HG03060 (cell line): Measurements from ENCODE around the gene LIF.

Experiments
- ATAC-seq: cut with Tn5 transposase; IDR thresholded peaks from one replicate; pipeline ENCODE4 v1.9.1; 2021; ENCODE audit warnings: low read depth, moderate number of reproducible peaks; ENCODE audit not compliant: unreplicated experiment

The LIF gene

DNA sequence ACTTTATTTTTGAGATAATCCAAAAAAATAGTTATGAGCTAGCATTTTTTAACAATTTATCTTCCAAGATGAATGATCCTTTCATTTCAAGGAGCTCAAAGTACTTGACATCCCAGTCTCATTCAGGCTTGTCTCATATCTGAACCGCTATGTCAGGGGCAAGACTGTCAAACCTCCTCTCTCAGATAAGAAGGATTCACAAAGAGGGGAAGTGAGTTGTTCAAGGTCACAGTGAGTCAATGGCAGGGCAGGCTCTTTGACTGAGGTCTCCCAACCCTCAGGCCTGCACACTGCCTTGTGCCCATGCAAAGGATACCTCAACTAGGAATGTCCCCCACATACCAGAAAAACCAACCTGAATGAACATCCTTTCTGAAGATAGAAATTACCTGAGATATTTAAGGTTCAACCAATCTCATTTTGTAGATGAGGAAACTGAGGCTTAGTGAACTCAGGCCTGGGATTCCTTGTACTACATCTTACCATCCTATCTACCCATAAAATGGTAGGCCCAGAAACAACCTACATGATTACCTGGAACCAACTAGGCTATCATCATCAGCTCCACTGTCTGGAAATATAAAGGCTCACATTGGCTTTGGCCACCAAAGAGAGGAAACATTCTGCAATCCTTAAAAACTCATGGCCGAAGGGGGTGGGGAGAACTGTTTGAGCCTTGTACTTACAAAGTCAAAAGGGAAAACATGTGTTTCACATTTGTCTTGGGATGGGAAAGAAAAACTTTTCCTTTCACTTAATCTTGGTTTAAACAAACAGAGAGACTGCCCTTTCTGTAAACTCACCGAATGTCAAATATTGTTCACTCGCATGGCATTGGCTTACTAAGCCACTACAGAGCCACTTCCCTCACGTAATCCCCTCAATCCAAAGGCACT is 51.1 kb downstream of the LIF start:
- ATAC-seq, result no peak

DNA sequence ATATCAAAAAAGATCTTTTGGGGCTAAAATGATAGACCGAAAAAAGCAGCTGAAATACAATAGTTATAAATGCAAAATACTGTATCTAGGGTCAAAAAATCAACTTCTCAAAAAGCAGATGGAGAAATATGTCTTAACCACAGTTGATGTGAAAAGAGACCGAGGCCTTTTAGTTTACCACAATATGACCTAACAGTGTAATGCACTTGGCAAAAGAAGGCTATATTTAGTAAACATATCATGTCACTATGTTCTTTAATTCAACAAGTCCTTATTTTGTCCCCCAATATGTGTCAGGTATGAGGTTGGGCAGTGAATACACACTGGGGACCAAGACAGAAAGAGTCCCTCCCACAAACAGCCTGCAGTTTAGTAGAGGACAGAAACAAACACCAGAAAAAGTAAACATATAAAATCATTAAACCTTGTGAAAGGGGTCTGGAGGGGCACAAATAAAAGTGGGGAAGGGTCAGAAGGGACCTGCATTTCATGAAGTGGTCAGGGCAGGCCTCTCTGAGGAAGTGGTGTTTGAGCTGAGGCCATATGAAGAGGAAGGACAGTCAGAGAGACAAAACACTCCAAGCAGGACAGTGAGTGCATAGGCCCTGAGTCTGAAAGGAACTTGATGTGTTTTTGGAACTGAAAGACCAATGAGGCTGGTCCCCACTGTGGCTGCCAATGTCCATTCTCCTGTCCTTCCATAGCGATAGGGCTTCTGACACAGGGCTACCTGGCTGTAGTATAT is 53.4 kb downstream of the LIF start:
- ATAC-seq, result no peak

DNA sequence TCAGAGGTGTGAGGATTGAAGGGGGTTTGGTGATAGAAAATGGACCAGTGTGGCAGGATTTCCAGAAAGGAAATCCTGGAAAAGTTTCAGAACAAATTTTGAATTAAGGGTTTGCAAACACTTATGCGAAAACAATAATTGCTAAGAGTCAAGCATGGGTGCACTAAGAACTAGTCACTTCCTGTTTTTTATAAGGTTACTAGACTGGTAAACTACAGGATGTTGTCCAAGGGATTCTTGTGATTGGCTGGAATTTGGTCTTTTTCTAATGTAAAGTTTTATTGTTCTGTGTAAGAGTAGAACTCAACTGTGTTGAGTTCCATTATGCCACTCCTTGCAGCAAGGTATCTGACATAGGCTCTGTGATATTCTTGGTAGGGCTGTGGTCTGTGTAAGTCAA is 54.1 kb downstream of the LIF start:
- ATAC-seq, result no peak

DNA sequence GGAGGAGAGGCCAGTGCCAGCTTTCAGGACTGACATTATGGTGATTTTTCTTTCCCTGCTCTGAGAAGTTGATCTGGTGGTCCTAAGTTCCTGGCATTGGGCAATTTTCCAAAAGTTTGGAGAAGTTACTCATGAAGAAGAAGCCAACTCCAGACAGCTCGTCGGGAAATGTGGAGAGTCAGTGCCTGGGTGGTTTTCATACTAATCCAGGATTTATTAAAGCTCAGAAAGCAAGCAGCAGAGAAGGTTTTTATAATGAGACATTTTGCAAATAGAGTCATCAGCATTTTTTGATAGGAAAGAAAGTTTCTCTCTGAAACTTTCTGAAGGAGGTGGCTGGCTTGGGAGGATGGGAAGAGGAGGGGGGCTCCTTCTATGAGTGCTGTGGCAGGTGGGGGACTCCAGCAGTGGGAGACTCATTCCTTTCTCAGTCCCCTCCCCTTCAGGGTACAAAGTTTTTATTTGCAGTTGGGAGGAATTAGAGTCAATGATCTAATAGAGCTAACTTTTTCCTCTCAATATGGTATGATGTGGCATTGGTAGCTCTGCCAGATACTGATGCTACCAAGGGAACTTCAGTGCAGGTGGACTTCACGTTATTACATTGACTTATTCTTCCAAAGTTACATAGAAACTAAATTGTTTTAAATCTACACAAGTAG is 55.4 kb downstream of the LIF start:
- no peak for ATAC-seq

DNA sequence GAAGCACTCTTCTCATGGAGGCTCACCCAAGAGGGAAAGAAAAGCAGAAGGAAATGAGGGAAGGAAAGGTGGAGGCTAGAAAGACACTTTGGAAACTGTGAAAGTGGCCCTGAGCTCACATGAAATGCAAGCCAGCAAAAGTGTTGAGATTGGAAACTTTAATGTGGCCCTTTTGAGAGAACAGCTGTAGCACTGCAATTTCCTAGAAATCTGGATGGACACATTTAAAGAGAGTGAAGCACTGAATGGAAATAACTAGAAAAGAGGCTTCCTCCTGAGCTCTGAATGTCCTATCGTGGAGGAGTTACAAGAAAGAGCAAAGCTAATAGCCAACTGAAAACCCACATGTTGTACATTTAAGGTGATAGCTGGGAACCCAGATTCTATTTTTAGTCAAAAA is 56.0 kb downstream of the LIF start:
- ATAC-seq, result no peak
